GM12892 (cell line): ENCODE data around the gene ZHX3. TPM values are rescaled to one million over a fixed set of nuclear protein-coding genes. Genes with fewer than 3 reads are reported as not detected.

ENCODE experiments used
- DNase-seq: peaks from one replicate; pipeline ENCODE4 v3.0.0; 2011; ENCODE audit not compliant: insufficient read length
- FAIRE-seq: peaks from 2 replicates; lab custom pipeline; 2011; peaks lifted over from hg19 to GRCh38; lab: Jason Lieb, UNC
- POLR2A ChIP-seq: IDR thresholded peaks from 2 replicates; pipeline ENCODE4 v1.6.1; 2011; ENCODE audit warnings: low read depth, low read length, control low read depth
- POLR2AphosphoS5 ChIP-seq: IDR thresholded peaks from 2 replicates; pipeline ENCODE4 v1.6.1; 2011; ENCODE audit warnings: low read depth, low read length, control low read depth
- TAF1 ChIP-seq: IDR thresholded peaks from 2 replicates; pipeline ENCODE4 v1.6.1; 2011; ENCODE audit warnings: low read depth, mild to moderate bottlenecking, control low read depth, low read length, borderline replicate concordance
- polyA plus RNA-seq: library from polyadenylated mRNA; unstranded; fragments of >200 nt; gene quantifications from one replicate; pipeline ENCODE4 v1.2.1, GENCODE V29; 2012; ENCODE audit warnings: missing spikeins, inconsistent platforms; ENCODE audit not compliant: missing spikeins

The ZHX3 gene
- 6.7 TPM for polyA plus RNA-seq

- peak; percentile 94 for FAIRE-seq
- TF ChIP-seq POLR2AphosphoS5 (no peak), POLR2A (peak; percentile 51; the same call in 1 of the 2 replicates)
- DNase-seq = peak; percentile 97
Measured at GRCh38 chr20:41317546-41318270, at the start of gene ZHX3. Gene ZHX3 (minus strand): TSS chr20:41317731. CDS start chr20:41204916, 112,815 bp downstream.

GRCh38 chr20:41367393-41367695, 49.8 kb upstream of the ZHX3 start:
- FAIRE-seq (no peak), DNase-seq (no peak)
- TF ChIP-seq POLR2A (no peak), POLR2AphosphoS5 (no peak), TAF1 (no peak)

GRCh38 chr20:41366546-41367392, 49.2 kb upstream of the ZHX3 start, which contains the start of gene EMILIN3:
Gene EMILIN3 (minus strand): TSS chr20:41366818. CDS start chr20:41366634, 184 bp downstream.
- DNase-seq (no peak), FAIRE-seq (no peak)
- TF ChIP-seq TAF1 (no peak), POLR2AphosphoS5 (no peak), POLR2A (no peak)

GRCh38 chr20:41365777-41366545, 48.4 kb upstream of the ZHX3 start:
- no peak for TF ChIP-seq POLR2AphosphoS5
- no peak for TF ChIP-seq POLR2A
- TF ChIP-seq TAF1 = no peak
- FAIRE-seq (no peak), DNase-seq (no peak)

GRCh38 chr20:41364967-41365765, 47.6 kb upstream of the ZHX3 start:
- no peak for FAIRE-seq
- DNase-seq = no peak

GRCh38 chr20:41364236-41364855, 46.8 kb upstream of the ZHX3 start:
- FAIRE-seq = no peak
- DNase-seq = no peak
- TF ChIP-seq POLR2A (no peak), TAF1 (no peak), POLR2AphosphoS5 (no peak)

More at GRCh38 chr20:41364967-41365765, 47.6 kb upstream of the ZHX3 start:
- TF ChIP-seq POLR2A (no peak), TAF1 (no peak), POLR2AphosphoS5 (no peak)

GRCh38 chr20:41363601-41364000, 46.1 kb upstream of the ZHX3 start:
- FAIRE-seq (no peak), DNase-seq (no peak)
- TF ChIP-seq POLR2A (no peak), TAF1 (no peak), POLR2AphosphoS5 (no peak)

GRCh38 chr20:41362748-41363140, 45.2 kb upstream of the ZHX3 start:
- no peak for TF ChIP-seq TAF1
- TF ChIP-seq POLR2A = no peak
- TF ChIP-seq POLR2AphosphoS5 = no peak
- FAIRE-seq (no peak), DNase-seq (no peak)

- no peak for DNase-seq
- TF ChIP-seq TAF1 (no peak), POLR2AphosphoS5 (no peak)
- FAIRE-seq = no peak
Measured at GRCh38 chr20:41361757-41362747, 44.5 kb upstream of the ZHX3 start.
